Thyroid gland (tissue), 4 donors: ENCODE results near the gene SLC49A4.

ENCODE experiments used
- CTCF ChIP-seq, 6 experiments: fragments of 200-600 bp in 3 of 6; fragments of 450-650 bp in 3 of 6; sonication (generic) in 3 of 6; IDR thresholded peaks; one replicate each; pipeline ENCODE4 v1.5.1; 2016 to 2019; ENCODE audit warnings: antibody characterized with exemption in 6 of 6, mild to moderate bottlenecking in 2 of 6, inconsistent platforms in 1 of 6, moderate library complexity in 1 of 6
- POLR2A ChIP-seq, 2 donors: fragments of 450-650 bp; IDR thresholded peaks; one replicate each; pipeline ENCODE4 v1.6.1; 2017; ENCODE audit warnings: antibody characterized with exemption in 2 of 2, mild to moderate bottlenecking in 2 of 2, moderate library complexity in 1 of 2

DNA sequence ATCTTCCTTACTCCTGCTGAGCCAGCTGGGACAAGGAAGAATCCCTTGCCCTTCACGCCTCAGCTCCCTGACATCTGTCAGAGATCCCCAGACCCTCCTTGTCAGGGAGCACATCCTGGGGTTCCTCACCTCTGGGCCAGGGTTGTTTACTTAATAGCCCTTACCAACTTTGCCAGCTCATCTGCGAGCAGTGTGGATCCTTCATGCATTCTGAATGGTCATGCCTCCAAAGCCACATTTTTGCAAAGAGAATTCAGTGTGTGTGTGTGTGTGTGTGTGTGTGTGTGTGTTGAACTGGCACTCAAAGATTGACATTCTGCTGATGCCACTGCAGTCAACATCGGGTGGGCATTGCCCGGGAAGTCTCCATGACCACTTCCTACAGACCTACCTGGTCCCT, 112.6 kb downstream of the SLC49A4 start:
- TF ChIP-seq POLR2A (IDR thresholded peaks at IDR 0.05) (no peak), CTCF (IDR thresholded peaks at IDR 0.05) (no peak)
